Stimulated activated CD4-positive, alpha-beta T cell treated with anti-CD3 and anti-CD28 coated beads, Interleukin-1b, Interleukin-23, amount 100 ng/mL, for 1 hour (primary cell): ENCODE measurements around the gene TMEM248.
"Not testable (repeated sequence)": the region's sequence is repeated elsewhere in the genome, so short reads cannot be mapped to it uniquely, and the experiment has no call there.

Experiments used
- DNase-seq, 2 donors: peaks; one replicate each; pipeline ENCODE4 v3.0.0-alpha.2; 2020; ENCODE audit warnings: low read depth in 2 of 2

Gene TMEM248

DNA sequence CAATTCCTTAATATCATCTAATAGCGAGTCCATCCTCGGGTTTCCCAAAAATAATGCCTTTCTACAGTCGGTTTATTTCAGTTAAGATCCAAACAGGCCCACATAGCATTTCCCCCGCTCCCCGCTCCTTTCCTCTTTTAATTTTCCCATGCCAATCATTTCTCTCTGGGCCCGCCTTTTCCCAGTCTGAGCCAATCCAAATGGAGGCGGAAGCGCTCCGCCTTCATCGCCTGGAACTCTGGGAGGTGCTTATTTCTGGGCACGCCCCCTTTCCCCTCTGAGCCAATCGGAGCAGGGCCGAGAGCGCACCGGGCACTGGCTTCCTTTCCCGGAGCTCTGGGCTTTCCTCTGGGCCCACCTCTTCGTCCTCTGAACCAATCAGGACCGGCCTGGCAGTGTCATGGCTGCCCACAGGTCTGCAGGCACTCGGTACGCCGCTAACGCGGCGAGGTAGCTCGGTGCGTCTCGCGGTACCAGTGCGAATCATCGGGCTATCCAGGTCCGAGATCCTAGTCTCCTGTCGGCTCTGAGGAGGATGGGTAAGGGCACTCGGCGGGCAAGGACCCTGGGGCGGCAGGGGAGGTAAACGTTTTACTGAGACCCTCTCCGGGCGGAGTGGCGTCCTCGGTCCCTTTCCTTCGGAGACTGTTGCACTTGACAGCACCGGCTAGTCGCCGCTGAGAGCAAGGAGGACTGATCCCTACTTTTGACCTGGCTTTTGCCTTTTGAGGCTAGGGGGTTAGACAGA is 75.6 kb downstream of the TMEM248 start, which contains the start of gene TYW1:
TSS of gene TYW1 (plus strand) at position 390 of the 748 bp plus-strand sequence. CDS start at position 536, 146 bp downstream.
- peak; percentile 94 to 95 for DNase-seq

DNA sequence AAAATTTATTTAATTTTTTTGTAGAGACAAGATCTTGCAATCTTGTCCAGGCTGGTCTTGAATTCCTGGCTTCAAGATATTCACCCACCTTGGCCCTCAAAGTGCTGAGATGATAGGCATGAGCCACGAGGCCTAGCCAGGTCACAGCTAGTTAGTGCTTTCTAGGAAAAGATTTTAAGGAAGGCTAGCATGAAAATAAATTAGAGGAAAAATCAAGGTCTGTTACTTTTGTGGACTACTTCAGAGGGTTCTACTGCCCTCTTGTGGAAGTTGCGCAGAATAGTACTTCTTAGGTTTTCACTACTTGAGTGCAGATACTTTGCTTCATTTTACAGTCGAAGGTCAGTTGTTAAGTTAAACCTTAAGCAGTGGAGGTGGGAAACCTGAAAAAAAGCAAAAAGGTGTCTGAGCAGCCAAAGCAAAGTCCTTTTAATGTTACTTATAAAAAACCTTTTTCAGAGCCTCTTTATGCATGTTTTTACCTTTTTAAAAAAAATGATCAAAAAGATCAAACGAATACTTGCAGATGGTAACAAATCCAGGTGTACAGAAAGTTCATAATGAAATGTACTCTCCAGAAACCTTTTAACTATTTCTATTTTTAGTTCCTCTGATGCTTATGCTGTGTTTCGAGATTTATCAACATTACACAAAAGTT is 79.7 kb downstream of the TMEM248 start:
- not testable (repeated sequence) for DNase-seq

DNA sequence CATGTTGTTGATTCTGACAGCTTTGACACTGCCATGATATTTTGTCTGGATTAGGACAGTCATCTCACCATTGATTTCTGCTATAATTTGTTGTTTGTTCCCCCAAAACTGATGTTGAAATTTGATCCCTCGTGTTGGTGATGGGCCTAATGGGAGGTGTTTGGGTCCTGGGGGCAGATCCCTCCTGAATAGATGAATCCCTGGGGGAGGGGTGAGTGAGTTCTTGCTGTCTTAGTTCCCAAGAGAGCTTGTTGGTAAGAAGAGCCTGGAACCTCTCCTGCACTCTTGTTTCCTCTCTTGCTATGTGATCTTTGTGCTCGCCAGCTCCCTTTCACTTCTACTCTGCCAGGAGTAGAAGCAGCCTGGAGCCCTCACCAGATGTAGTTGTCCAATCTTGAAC is 83.1 kb downstream of the TMEM248 start:
- DNase-seq: not testable (repeated sequence)

DNA sequence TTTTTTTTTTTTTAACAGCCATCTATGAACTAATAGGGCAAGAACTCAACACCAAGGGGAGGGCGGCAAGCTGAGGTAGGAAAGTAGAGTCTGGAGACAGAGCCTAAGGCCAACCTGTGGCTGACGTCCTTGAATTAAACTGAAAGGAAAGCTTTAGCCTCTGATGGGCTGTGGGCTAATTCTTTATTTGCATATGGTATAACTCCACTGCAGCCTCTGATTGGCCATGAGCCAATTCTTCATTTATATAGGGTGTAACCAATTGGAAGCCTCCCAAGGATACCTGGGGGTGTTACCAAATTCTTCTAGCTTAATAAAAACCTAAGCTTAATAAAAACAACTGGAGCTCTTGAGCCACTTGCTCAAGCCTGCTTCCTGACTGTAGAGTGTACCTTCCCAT is 85.9 kb downstream of the TMEM248 start:
- DNase-seq: no peak
